Activated naive CD8-positive, alpha-beta T cell treated with anti-CD3 and anti-CD28 coated beads, Interleukin-2, amount 10 ng/mL, durations not matched to agents 7 days and 5 days (primary cell): ENCODE data around the gene CD6. TPM values are rescaled to one million over a fixed set of nuclear protein-coding genes. Genes with fewer than 3 reads are reported as not detected.

Experiments
- ATAC-seq: fragments of 150-1000 bp; cut with Tn5 transposase; one replicate; pipeline ENCODE4 v1.10.0; 2021; ENCODE audit warnings: low read depth, moderate library complexity
- POLR2A ChIA-PET: fragments of 350-600 bp; sonication (Branson Sonifier 250); formaldehyde crosslinking; loops from one replicate; lab custom pipeline; 2021; ENCODE audit warnings: antibody characterized with exemption; lab: Charles Lee
- DNase-seq: peaks from one replicate; pipeline ENCODE4 v3.0.0; 2021
- H3K27ac Mint-ChIP-seq: one replicate; pipeline ENCODE4 v1.8.0; 2022; ENCODE audit warnings: mild to moderate bottlenecking, mixed read lengths
- H3K27me3 Mint-ChIP-seq: one replicate; pipeline ENCODE4 v1.8.0; 2022; ENCODE audit warnings: mild to moderate bottlenecking, moderate library complexity, mixed read lengths
- H3K36me3 Mint-ChIP-seq: one replicate; pipeline ENCODE4 v1.8.0; 2021; ENCODE audit warnings: mild to moderate bottlenecking, mixed read lengths
- H3K4me1 Mint-ChIP-seq: one replicate; pipeline ENCODE4 v1.8.0; 2021; ENCODE audit warnings: mixed read lengths
- H3K4me3 Mint-ChIP-seq: one replicate; pipeline ENCODE4 v1.8.0; 2022; ENCODE audit warnings: mild to moderate bottlenecking, moderate library complexity, mixed read lengths
- H3K9me3 Mint-ChIP-seq: one replicate; pipeline ENCODE4 v1.8.0; 2021; ENCODE audit warnings: mixed read lengths
- total RNA-seq, 2 experiments: library from RNA; stranded (reverse); gene quantifications; one replicate each; pipeline ENCODE4 v1.2.3, GENCODE V29; 2021

CD6 gene
- total RNA-seq, 2 experiments from 2014 or later = 274 to 285 TPM

DNA sequence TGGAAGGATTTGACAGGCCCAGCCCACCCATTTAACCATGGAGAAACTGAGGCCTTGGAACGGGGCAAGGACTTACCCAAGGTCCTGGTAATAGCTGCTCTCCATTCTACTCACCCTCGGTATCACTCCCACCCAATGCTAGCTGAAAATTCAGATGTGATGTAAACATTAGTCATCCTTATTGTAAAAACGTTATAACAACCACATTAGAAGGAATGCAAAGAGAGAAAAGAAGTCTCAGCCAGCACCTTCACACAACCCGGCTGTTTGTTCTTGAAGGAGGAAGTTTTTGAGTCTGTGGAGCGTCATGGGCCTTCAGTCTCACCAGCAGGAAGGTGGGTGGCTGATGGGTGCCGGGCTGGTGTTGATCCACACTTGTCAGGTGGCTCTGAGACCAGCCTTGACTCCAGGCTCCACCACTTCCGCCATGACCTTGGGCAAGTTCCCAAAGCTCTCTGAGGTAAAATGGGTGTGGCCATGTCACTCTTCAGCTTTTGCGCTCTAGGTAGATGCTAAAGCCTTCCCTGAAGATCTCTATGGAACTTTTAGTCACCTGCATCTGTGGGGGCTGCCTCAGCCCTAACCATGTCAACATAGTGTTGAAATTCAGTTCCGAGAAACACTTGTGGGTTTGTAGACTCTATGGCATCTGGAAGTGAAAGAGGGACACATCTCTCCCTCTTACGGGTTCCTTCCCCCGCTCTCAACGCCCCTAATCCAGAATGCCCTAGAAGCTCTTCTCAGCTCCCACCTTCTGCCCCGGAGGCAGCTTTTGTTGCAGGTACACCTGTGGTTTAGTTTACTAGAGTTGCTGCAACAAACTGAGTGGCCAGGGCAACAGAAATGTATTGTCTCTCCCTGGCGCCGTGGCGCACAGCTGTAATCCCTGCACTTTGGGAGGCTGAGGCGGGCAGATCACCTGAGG, 14.8 kb downstream of the CD6 start:
- H3K9me3 Mint-ChIP-seq = no peaks in the 10 kb centered on the region
- peak overlapping the region; percentile 97 for H3K27ac Mint-ChIP-seq
- no peaks in the 10 kb centered on the region for H3K27me3 Mint-ChIP-seq
- peaks cover 82% of the 10 kb centered on the region for H3K4me1 Mint-ChIP-seq
- peaks cover 45% of the 10 kb centered on the region for H3K36me3 Mint-ChIP-seq
- DNase-seq (peak; percentile 77), ATAC-seq (peak; percentile 85)
- H3K4me3 Mint-ChIP-seq = peak overlapping the region; percentile 83
- POLR2A ChIA-PET = interaction anchor here (0.5 to 2.9 kb wide), 18 partner anchors 8 to 126 kb away, joined by 3 to 14 read pairs (median 6); partner anchors contain the start of gene PRPF19

DNA sequence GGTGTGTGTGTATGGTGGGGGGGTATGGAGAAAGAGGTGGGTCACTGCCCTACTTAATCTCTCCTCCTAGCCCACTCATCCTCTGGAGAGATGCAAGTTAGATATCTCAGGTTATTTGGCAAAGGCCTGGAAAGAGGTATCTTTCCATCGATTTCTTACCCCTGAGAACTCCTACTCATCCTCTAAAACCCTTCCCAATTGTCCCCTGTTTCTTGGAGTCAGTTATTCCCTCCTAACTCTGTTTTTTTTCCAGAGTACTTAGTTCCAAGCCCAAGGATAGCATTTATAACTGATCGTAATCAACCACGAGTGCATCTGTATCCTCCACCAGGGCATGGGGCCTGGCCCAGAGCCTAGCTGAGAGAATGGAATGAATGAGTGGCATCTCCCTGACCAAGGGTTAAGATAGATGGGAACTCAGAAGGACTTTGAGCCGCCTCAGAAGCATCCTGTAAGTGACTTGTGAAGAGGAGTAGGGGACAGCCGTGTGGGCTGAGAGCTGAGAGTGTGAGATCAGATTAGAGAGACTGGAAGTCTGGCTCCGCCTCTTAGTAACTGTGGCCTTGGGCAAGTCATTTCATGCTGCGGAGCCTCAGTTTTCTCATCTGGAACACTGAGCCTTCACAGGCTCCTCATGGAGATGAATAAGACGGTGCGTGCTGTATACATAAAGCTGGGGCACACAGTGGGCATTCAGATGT, 16.2 kb downstream of the CD6 start:
- H3K27me3 Mint-ChIP-seq = no peaks in the 10 kb centered on the region
- DNase-seq (no peak), ATAC-seq (peak; percentile 40)
- peaks cover 41% of the 10 kb centered on the region for H3K36me3 Mint-ChIP-seq
- POLR2A ChIA-PET = interaction anchor here (1.5 to 2.9 kb wide), 6 partner anchors 26 to 125 kb away, joined by 5 to 14 read pairs (median 10); no protein-coding TSS in a partner anchor
- H3K4me3 Mint-ChIP-seq = peak overlapping the region; percentile 83
- H3K27ac Mint-ChIP-seq = peak overlapping the region; percentile 97
- H3K4me1 Mint-ChIP-seq = peaks cover 74% of the 10 kb centered on the region
- H3K9me3 Mint-ChIP-seq = no peaks in the 10 kb centered on the region

DNA sequence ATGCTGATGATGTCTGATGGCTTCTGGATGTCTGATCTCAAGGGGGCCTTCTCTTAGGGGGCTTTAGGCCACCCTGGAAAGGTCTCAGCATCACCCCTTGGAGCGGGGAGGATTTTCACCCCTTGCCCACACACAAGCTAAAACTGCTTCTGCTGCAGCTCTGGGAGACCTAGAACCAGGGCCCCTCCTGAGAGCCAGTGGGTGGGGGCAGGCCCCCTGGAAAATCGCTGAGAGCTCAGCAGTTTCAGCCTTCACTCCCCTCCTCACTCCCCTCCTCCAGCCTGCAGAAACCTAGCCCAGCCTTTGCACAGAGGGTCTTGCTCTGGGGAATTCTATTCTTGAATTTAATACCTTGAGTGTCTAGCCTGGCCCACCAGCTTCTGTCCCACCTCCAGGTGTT, 17.2 kb downstream of the CD6 start:
- Mint-ChIP-seq H3K4me3 (peak overlapping the region; percentile 7), H3K27me3 (no peaks in the 10 kb centered on the region), H3K9me3 (no peaks in the 10 kb centered on the region), H3K27ac (peak overlapping the region; percentile 72), H3K36me3 (peaks cover 42% of the 10 kb centered on the region), H3K4me1 (peaks cover 74% of the 10 kb centered on the region)
- POLR2A ChIA-PET = interaction anchor here (1.0 to 1.5 kb wide), 2 partner anchors 32 to 95 kb away, joined by 4 to 5 read pairs; no protein-coding TSS in a partner anchor
- no peak for DNase-seq
- ATAC-seq = no peak

DNA sequence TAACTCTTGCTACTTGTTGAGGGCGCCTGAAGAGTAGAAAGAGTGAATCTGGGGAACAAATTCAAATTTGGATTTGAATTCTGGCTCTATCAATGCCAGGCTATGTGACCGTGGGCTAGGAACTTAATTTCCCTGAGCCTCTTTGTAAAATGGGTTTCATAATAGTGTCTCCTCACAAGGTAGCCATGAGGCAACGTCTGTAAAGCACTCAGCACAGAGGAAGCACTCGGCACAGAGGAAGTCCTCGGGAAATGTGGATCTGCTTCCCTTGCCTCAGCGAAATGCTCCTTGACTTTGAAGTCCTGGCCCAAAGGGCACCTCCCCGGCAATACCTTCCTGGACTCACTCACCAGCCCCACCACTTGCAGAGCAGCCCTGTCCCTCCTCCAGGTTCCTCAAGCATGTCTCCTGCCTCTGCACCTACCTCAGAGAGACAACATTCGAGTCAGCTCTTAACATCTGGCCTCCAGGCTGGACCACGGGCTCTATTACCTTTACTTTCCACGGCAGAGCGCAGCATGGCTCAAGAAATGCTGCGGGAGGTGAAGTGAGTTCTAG, 17.7 kb downstream of the CD6 start:
- ATAC-seq (no peak), DNase-seq (no peak)
- POLR2A ChIA-PET = interaction anchor here (1.0 kb wide), 1 partner anchor 32 kb away, joined by 4 read pairs; no protein-coding TSS in a partner anchor
- Mint-ChIP-seq H3K4me3 (peak overlapping the region; percentile 39), H3K27me3 (no peaks in the 10 kb centered on the region), H3K4me1 (peaks cover 72% of the 10 kb centered on the region), H3K27ac (peak overlapping the region; percentile 72), H3K9me3 (no peaks in the 10 kb centered on the region), H3K36me3 (peaks cover 41% of the 10 kb centered on the region)

DNA sequence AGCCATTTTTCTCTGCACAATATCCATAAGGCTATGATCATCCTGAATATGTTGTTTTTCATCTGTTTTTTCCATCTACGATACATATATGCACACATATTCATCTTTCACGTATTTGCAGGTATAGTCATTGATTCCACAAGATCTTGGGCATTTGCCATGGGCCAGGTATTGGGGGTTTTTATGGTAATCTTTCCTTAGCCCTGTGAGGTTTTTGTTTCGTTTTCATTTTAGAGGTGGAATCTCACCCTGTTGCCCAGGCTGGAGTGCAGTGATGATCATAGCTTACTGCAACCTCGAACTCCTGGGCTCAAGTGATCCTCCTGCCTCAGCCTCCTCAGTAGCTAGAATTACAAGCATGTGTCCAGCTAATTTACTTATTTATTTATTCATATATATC, 20.0 kb downstream of the CD6 start:
- POLR2A ChIA-PET = interaction anchor here (1.2 kb wide), 1 partner anchor 37 kb away, joined by 5 read pairs; no protein-coding TSS in a partner anchor
- peaks cover 48% of the 10 kb centered on the region for H3K36me3 Mint-ChIP-seq
- peaks cover 66% of the 10 kb centered on the region for H3K4me1 Mint-ChIP-seq
- no peak for DNase-seq
- H3K4me3 Mint-ChIP-seq = peak overlapping the region; percentile 64
- H3K27me3 Mint-ChIP-seq = no peaks in the 10 kb centered on the region
- H3K9me3 Mint-ChIP-seq = no peaks in the 10 kb centered on the region
- H3K27ac Mint-ChIP-seq = peak overlapping the region; percentile 64
- ATAC-seq = no peak

DNA sequence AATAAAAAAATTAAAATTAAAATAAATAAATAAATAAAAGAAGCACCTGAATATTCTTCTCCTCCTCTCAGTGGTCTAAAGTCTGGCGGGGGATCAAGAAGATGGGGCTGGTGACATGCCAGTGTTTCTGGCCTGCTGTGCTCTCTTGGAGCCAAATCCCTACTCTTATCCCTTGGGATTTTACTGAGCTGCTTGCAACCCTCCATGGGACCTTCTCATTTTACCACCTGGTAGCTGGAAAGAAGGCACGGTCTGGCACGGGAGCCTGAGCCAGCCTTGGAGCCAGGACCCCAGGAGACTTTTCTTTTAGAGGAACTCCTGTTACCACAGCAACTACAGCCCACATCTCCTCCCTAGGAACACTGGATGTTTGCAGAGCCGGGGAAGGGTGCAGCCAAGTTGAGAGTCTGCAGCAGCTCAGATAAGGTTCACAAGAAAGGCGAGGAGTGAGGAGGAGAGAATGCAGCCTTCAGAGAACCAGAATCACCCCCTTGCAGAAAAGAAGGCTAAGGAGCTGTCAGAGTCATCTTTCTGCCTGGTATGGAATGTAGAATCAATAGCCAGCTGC, 21.4 kb downstream of the CD6 start:
- H3K9me3 Mint-ChIP-seq = no peaks in the 10 kb centered on the region
- POLR2A ChIA-PET = interaction anchor here (1.5 kb wide), 1 partner anchor 10 kb away, joined by 5 read pairs; no protein-coding TSS in a partner anchor
- peak overlapping the region; percentile 74 for H3K27ac Mint-ChIP-seq
- ATAC-seq (no peak), DNase-seq (peak; percentile 17)
- no peaks in the 10 kb centered on the region for H3K27me3 Mint-ChIP-seq
- H3K4me1 Mint-ChIP-seq = peaks cover 53% of the 10 kb centered on the region
- peak overlapping the region; percentile 33 for H3K4me3 Mint-ChIP-seq
- peaks cover 44% of the 10 kb centered on the region for H3K36me3 Mint-ChIP-seq

GRCh38 chr11:60993615-60994014, 22.1 kb downstream of the CD6 start:
- peak overlapping the region; percentile 57 for H3K27ac Mint-ChIP-seq
- peaks cover 44% of the 10 kb centered on the region for H3K36me3 Mint-ChIP-seq
- H3K4me3 Mint-ChIP-seq = peak overlapping the region; percentile 3
- peaks cover 50% of the 10 kb centered on the region for H3K4me1 Mint-ChIP-seq
- POLR2A ChIA-PET = interaction anchor here (0.6 to 1.5 kb wide), 2 partner anchors 7 to 11 kb away, joined by 5 to 7 read pairs; no protein-coding TSS in a partner anchor
- H3K27me3 Mint-ChIP-seq = no peaks in the 10 kb centered on the region
- H3K9me3 Mint-ChIP-seq = no peaks in the 10 kb centered on the region
- DNase-seq (no peak), ATAC-seq (no peak)

GRCh38 chr11:60994541-60995080, 23.1 kb downstream of the CD6 start:
- peaks cover 43% of the 10 kb centered on the region for H3K4me1 Mint-ChIP-seq
- peak overlapping the region; percentile 62 for H3K4me3 Mint-ChIP-seq
- H3K36me3 Mint-ChIP-seq = peaks cover 40% of the 10 kb centered on the region
- ATAC-seq = peak; percentile 62
- POLR2A ChIA-PET = interaction anchor here (0.6 to 1.1 kb wide), 2 partner anchors 10 to 45 kb away, joined by 3 to 4 read pairs; no protein-coding TSS in a partner anchor
- no peaks in the 10 kb centered on the region for H3K9me3 Mint-ChIP-seq
- DNase-seq = no peak
- H3K27me3 Mint-ChIP-seq = no peaks in the 10 kb centered on the region
- peak overlapping the region; percentile 79 for H3K27ac Mint-ChIP-seq

GRCh38 chr11:60995798-60996197, 24.3 kb downstream of the CD6 start:
- Mint-ChIP-seq H3K9me3 (no peaks in the 10 kb centered on the region), H3K4me3 (no peak overlapping the region), H3K27ac (no peak overlapping the region), H3K36me3 (peaks cover 38% of the 10 kb centered on the region), H3K27me3 (no peaks in the 10 kb centered on the region), H3K4me1 (peaks cover 37% of the 10 kb centered on the region)
- DNase-seq (no peak), ATAC-seq (no peak)
- POLR2A ChIA-PET = no interaction called here

- ATAC-seq (no peak), DNase-seq (no peak)
- H3K27me3 Mint-ChIP-seq = no peaks in the 10 kb centered on the region
- POLR2A ChIA-PET = no interaction called here
- peaks cover 34% of the 10 kb centered on the region for H3K4me1 Mint-ChIP-seq
- H3K36me3 Mint-ChIP-seq = peaks cover 36% of the 10 kb centered on the region
- no peaks in the 10 kb centered on the region for H3K9me3 Mint-ChIP-seq
- H3K4me3 Mint-ChIP-seq = no peak overlapping the region
- no peak overlapping the region for H3K27ac Mint-ChIP-seq
Measured at GRCh38 chr11:60996381-60997138, 25.1 kb downstream of the CD6 start.

- no peak for ATAC-seq
- Mint-ChIP-seq H3K36me3 (peaks cover 23% of the 10 kb centered on the region), H3K4me3 (no peak overlapping the region), H3K27me3 (no peaks in the 10 kb centered on the region), H3K9me3 (no peaks in the 10 kb centered on the region), H3K4me1 (peaks cover 41% of the 10 kb centered on the region), H3K27ac (no peak overlapping the region)
- no peak for DNase-seq
- POLR2A ChIA-PET = interaction anchor here (1.2 kb wide), 1 partner anchor 11 kb away, joined by 3 read pairs; no protein-coding TSS in a partner anchor
Measured at GRCh38 chr11:61000426-61000825, 28.9 kb downstream of the CD6 start.

DNA sequence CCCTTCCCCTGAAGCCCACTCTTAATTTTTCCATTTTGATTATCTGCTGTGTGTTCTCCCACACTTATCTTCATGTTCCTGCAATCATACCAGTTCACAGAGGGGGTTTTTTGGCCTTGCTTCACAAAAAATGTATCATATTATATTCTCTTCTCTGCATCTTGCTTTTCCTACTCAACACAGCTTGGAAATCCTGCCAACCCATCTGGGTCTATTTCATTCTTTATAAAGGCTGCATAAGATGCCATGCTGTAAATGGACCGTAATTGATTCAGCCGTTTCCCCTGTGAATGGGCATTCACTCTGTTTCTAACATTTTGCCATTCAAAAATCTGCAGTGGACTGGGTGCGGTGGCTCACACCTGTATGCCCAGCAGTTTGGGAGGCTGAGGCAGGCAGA, 30.5 kb downstream of the CD6 start:
- H3K4me3 Mint-ChIP-seq = no peak overlapping the region
- POLR2A ChIA-PET = no interaction called here

More for the DNA sequence above, 30.5 kb downstream of the CD6 start:
- Mint-ChIP-seq H3K9me3 (no peaks in the 10 kb centered on the region), H3K4me1 (peaks cover 46% of the 10 kb centered on the region), H3K36me3 (peaks cover 26% of the 10 kb centered on the region), H3K27ac (no peak overlapping the region), H3K27me3 (no peaks in the 10 kb centered on the region)
- no peak for ATAC-seq
- no peak for DNase-seq
